WERI-Rb-1 (cell line): ENCODE results near the gene C20orf204.
A peak's percentile ranks its signal among the peaks of the same experiment; 100 is the strongest.

Experiments used
- DNase-seq: peaks from one replicate; pipeline ENCODE4 v3.0.0-alpha.2; 2020
- H3K27ac ChIP-seq: fragments of 250-450 bp; sonication (Bioruptor Pico); 2 replicates; pipeline ENCODE4 v1.5.1; 2020; ENCODE audit warnings: mild to moderate bottlenecking, moderate library complexity
- H3K27me3 ChIP-seq: fragments of 250-450 bp; sonication (Bioruptor Pico); 2 replicates; pipeline ENCODE4 v1.5.1; 2021; ENCODE audit warnings: mild to moderate bottlenecking, low read depth, moderate library complexity; ENCODE audit not compliant: insufficient read depth, severe bottlenecking
- H3K36me3 ChIP-seq: fragments of 250-450 bp; sonication (Bioruptor Pico); 2 replicates; pipeline ENCODE4 v1.5.1; 2020; ENCODE audit warnings: mild to moderate bottlenecking, moderate library complexity
- H3K4me3 ChIP-seq: 2 replicates; pipeline ENCODE4 v1.5.1; 2011; ENCODE audit warnings: low read depth, mild to moderate bottlenecking, control low read depth, low read length
- H3K9me3 ChIP-seq: fragments of 250-450 bp; sonication (Bioruptor Pico); 2 replicates; pipeline ENCODE4 v1.5.1; 2021; ENCODE audit warnings: mild to moderate bottlenecking, moderate library complexity; ENCODE audit not compliant: severe bottlenecking
- CTCF ChIP-seq: IDR thresholded peaks from 2 replicates; pipeline ENCODE4 v1.5.1; 2011; ENCODE audit warnings: low read depth, mild to moderate bottlenecking, control low read depth, inconsistent platforms, low read length

The C20orf204 gene

GRCh38 chr20:64062596-64063388 is 26.8 kb downstream of the C20orf204 start, which contains the start of gene TCEA2:
TCEA2 (plus strand) TSS chr20:64063198; CDS start chr20:64063313, 115 bp downstream.
- H3K27me3 ChIP-seq = no peaks in the 10 kb centered on the region
- peak within 1 kb of the TSS; percentile 69 for H3K27ac ChIP-seq
- peak within 1 kb of the TSS; percentile 65 for H3K4me3 ChIP-seq
- H3K36me3 ChIP-seq = no peaks in the 10 kb centered on the region
- no peak for TF ChIP-seq CTCF
- H3K9me3 ChIP-seq = no peaks in the 10 kb centered on the region
- DNase-seq = peak; percentile 93

- TF ChIP-seq CTCF = no peak
- Histone ChIP-seq H3K4me3 (peak overlapping the region; percentile 65), H3K36me3 (no peaks in the 10 kb centered on the region), H3K9me3 (no peaks in the 10 kb centered on the region), H3K27me3 (no peaks in the 10 kb centered on the region), H3K27ac (peak overlapping the region; percentile 50)
- no peak for DNase-seq
These were observed 27.6 kb downstream of the C20orf204 start for GRCh38 chr20:64063389-64064144.

- H3K36me3 ChIP-seq = no peaks in the 10 kb centered on the region
- DNase-seq = no peak
These were observed 28.2 kb downstream of the C20orf204 start for GRCh38 chr20:64064145-64064698.

GRCh38 chr20:64065062-64065973 is 29.3 kb downstream of the C20orf204 start:
- DNase-seq = no peak
- no peak for TF ChIP-seq CTCF
- Histone ChIP-seq H3K27me3 (no peaks in the 10 kb centered on the region), H3K4me3 (no peak overlapping the region), H3K27ac (no peak overlapping the region), H3K36me3 (no peaks in the 10 kb centered on the region), H3K9me3 (no peaks in the 10 kb centered on the region)

More at GRCh38 chr20:64064145-64064698, 28.2 kb downstream of the C20orf204 start:
- Histone ChIP-seq H3K4me3 (no peak overlapping the region), H3K9me3 (no peaks in the 10 kb centered on the region), H3K27ac (no peak overlapping the region), H3K27me3 (no peaks in the 10 kb centered on the region)
- no peak for TF ChIP-seq CTCF

- no peak overlapping the region for H3K27ac ChIP-seq
- TF ChIP-seq CTCF = no peak
- no peak for DNase-seq
- H3K36me3 ChIP-seq = no peaks in the 10 kb centered on the region
- no peaks in the 10 kb centered on the region for H3K27me3 ChIP-seq
- no peak overlapping the region for H3K4me3 ChIP-seq
- no peaks in the 10 kb centered on the region for H3K9me3 ChIP-seq
These were observed 30.0 kb downstream of the C20orf204 start for GRCh38 chr20:64065974-64066343.
